DMS79 (cell line): Measurements from ENCODE around the gene DYRK1B.
"Not testable (repeated sequence)": the region's sequence is repeated elsewhere in the genome, so short reads cannot be mapped to it uniquely, and the experiment has no call there.

Experiments used
- DNase-seq: peaks from one replicate; lab custom pipeline; 2025; lab: John Stamatoyannopoulos, UW

The DYRK1B gene

DNA sequence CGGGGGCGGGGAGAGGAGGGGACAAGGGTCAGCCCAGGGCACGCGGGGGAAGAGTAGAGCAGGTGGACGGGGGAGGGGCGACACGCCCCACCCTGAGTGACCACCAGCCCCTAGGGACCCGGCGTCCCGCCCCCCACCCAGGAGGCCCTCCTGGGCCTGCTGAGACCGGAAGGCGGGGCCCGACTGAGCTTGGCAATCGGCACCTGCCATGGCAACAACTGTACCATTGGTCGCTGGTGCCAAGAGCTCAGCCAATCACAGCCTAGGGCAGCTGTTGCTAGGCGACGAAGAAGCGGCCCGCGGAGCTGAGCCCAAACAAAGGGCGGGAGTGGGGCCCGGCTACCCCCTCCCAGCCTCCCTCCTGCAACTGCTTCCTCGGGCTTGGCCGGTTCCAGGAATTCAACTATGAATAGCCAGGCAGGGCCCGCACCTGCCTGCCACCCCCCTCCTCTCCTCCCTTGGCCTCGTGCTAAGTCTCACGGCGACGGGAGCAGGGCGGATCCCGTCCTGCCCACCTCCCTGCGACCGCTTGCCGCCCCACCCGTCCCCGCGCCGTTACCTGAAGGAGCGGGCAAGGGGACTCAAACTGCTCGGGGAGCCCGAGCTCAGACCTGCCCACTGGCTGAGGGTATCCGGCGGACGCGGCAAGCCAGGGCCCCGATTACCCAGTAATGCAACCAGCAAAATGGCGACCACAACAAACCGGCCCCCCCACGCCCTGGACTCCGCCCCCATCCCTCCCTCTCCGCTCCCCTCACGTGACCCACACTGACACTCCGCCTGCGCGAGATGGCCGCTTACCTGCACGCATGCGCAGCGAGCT is at the start of gene DYRK1B:
DYRK1B (minus strand) TSS at position 699 of the 823 bp plus-strand sequence. CDS start 2,295 bp downstream, outside the sequence.
- peak; percentile 94 for DNase-seq

DNA sequence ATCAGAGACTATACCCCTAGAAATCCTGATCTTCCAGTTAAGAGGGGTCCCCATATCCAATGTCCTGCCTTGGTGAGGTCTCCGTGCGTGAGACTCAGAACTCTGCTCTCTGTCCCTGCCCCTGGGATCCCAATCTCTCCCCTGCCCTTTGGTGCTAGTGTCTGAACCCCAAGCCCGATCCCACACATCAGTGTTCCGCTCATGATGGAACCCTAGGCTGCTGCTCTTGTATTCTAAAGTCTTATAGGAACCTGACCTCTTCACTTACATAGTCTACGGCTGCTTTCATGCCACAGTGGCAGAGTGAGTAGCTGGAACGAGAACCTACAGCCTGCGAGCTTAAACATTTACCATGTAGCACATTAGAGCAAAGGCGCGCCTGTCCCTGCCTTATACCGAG is 48.7 kb upstream of the DYRK1B start:
- DNase-seq = not testable (repeated sequence)

DNA sequence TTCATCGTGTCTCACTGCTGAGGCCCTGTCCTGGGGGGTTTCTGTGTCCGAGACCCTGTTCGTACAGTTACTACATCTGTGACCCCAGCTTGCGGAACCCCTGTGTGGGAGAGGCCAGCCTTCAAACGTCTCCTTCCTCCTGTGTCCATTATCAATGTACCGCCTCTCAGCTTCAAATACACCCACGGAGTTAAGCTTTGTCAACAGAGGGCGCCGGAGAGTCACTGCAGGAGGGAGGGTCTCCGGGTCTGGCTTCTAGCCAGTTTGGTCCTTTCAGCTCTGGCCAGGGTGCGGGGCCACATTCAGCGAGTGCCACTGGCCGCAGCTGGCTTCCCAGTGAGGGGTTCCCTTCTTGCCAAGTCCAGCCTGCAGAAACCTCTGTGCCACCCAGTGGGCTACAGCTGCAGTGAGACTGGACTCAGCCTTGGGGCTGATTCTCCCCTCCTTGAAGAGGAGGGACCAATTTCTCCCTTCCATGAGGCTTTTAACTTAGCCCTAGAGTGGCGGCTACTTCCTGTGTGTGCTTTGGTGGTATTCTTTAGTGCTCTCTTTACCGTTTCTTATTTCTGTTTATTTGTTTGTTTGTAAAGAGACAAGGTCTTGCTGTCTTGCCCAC is 47.6 kb upstream of the DYRK1B start:
- not testable (repeated sequence) for DNase-seq

DNA sequence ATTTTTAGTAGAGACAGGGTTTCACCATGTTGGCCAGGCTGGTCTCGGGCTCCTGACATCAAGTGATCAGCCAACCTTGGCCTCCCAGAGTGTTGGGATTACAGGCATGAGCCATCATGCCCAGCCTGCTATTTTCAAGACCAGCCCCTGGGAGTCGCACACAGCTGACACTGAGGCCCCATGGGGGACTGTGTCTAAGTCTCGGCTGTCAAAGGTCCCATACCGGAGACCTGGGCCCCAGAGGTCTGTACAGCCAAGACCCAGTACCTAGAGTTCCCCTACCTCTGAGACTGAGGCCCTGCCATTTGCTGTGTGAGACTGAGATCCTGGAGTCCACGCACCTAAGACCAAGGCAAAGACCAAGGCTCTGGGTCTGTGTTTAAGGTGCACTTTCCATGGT is 46.3 kb upstream of the DYRK1B start:
- not testable (repeated sequence) for DNase-seq

DNA sequence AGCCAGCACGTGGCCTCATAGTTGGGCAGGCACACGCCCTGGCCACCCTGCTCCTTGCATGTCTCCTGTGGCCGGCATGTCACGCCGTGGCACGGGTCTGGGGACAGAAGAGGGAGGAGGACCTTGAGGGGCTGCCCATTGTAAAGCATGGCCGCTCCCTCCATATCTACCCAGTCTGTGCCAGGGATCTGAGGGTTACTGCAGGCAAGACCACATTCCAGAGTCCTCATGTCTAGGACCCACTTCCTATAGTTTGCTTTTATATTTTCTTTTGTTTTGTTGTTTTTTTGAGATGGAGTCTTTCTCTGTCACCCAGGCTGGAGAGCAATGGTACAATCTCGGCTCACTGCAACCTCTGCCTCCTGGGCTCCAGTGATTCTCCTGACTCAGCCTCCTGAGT is 45.8 kb upstream of the DYRK1B start:
- not testable (repeated sequence) for DNase-seq

DNA sequence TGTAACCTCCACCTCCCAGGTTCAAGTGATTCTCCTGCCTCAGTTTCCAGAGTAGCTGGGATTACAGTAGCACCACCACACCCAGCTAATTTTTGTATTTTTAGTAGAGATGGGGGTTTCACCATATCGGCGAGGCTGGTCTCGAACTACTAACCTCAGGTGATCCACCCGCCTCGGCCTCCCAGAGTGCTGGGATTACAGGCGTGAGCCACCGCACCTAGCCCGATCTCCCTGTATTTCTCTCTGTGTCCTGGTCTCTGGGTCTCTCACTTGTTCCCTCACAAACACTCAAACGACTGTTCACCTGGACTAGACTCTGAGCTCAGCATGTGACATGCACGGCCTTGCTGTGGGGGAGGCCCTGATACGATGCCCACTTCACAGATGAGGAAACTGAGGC is 44.9 kb upstream of the DYRK1B start:
- not testable (repeated sequence) for DNase-seq

DNA sequence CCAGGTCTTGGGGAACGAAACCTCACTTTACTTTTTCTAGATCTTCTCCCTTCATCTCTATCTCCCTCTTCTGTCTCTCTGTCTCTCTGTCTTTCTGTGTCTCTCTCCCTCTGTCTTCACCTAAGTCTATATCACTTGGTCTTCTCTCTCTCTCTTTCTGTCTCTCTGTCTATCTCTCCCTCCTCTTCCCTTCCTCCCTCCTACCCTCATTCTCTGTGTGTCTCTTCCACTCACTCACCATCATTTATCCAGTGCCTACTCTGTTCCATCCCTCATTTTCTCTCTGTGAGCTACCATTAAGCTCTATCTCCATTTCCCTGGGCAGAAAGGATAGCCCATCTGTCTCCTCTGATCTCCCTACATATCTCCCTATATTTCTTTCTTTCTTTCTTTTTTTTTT is 44.4 kb upstream of the DYRK1B start:
- no peak for DNase-seq

DNA sequence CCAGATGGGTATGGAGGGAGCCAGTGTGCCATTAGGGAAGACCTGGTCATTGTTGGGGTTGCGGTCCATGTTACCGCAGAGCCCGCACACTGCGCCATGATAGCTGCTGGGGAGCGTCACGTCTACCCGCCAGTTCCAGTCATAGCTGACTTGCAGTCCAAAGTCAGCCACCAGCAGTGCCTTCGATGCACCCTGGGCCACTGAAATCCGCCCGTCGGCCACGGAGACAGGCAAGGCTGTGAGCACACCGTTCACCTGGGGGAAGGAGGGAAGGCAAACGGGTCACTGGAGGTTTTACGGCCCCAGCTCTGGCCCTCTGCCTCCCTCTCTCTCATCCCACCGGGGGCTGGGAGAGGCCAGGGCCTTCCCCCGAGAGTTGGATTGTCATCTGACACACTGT is 44.0 kb upstream of the DYRK1B start:
- DNase-seq = not testable (repeated sequence)

DNA sequence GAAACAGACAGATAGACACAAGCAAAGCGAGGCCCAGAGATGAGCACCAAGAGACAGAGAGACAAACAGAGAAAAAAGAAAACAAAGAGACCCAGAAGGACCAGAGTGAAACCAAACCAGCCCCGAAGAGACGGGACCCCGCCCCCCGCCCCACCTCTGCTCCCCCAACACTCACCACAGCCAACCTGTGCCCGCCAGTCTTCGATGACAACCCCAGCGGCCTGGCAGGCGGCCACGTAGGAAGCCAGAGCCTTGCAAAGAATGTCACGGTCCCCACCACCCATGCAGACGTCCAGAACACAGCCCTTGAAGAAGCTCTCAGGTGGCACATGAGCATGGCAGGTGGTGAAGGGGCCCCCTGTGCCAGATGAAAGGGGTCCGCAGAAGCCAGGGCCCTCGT is 43.5 kb upstream of the DYRK1B start:
- DNase-seq = peak; percentile 21

DNA sequence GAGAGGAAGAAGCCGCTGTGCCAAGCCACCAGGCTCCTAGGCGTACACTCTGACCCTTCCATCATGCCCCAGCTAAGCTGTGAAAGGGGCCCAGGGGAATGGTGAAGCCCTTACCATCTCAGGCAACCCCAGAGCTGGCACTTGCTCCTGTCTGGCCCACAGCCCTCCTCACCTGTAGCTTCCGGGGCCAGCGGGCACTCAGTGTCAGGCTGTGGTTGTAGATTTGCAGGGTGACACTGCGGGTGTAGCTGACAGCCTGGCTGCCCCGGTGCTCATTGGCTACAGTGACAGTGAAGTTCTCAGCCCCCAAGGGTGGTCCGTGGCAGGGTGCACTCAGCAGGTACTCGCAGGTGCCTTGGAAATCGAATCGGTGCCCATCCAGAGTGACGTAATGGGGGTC is 42.5 kb upstream of the DYRK1B start:
- DNase-seq = not testable (repeated sequence)

DNA sequence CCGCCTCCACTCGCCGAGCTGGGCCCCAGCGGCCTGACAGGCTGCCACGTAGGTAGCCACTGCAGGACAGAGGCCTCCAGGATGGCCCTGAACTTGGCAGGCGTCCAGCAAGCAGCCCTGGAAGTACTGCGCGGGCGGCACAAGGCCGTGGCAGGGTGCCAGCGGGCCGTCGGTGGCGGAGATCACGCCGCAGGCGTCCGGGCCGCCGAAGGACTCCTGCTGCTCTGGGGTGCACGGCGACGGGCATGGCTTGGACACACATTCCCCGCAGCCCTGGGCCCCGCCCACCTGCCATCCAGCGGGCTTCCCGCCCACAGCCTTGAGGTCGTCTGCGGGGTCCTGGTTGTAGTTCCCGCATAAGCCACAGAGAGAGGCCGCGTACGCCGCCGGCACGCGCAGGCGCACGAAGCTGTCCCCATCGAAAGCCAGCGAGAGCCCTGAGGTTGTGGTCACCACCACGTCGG is 41.5 kb upstream of the DYRK1B start:
- not testable (repeated sequence) for DNase-seq

DNA sequence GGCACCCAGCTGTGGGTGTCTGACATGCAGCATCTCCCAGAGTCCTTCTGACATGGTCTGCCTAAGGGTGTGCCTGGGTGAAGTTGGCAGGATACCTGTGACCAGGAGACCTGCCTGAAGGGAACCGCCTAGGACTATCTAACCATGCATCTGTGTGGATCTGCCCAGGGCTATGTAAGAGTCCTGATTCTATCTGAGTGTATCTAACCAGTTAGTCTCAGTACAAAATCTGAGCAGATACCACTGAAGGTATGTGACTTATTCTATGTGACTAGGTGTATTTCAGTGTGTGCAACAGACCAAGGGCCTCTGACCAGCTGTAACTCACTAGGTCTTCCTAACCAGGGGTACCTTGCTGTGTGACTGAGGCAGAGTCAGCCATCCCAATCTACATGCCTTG is 40.4 kb upstream of the DYRK1B start:
- no peak for DNase-seq

DNA sequence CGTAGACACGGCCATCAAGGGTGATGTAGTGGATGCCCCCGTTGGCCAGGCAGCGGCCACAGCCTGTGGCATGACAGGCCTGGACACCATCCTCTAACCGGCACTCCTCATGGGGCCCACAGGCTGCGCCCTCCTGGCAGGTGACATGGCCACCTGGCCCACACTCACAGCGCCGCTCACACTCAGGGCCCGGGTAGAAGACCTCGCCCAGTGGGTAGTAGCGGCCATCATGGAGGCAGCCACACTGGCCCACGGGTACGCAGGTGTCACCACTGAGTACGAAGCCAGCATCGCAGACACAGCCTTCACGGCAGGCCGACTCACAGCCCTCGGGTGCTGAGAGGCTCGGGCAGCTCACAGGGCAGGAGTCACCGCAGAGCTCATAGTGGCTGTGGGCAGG is 39.4 kb upstream of the DYRK1B start:
- no peak for DNase-seq

DNA sequence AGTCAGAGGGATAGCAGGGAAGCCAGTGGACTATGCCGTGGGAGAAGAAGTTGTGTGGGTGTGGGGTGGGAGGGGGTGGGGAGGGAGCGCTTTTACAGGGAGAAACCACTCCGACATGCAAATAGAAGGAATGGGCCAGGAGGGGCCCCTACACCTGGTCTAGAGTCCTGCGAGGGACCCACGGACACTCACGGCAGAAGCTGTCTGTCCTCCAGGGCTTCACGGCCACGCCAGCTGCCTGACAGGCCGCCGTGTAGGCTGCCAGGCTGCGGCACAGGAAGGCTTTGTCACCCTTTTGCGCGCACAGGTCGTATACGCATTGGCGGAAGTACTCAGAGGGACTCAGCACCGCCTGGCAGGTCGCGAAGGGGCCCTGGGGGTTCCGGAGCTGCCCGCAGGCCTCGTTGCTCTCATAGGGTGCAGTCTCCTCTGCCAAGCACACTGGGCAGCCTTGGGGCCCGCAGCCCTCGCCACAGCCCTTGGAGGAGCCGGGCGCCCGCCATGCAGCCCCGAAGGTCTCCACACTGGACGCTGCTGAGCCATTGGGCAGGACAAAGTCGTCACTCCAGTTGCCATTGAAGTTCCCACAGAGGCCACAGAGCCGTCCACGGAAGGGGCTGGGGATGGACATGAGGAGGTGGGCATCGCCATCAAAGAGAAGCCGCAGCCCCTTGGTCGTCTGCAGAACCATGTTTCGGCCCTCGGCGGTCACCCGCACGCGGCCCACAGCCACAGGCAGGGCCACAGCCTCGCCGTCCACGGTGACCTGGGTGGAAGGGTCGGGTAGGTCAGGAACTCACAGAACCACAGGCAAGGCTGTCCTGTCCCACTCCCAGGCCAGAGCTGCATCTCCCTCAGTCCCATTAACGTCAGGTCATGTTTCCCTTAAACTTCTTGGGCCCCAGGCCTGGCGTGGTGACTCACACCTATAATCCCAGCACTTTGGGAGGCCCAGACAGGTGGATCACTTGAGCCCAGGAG is 38.2 kb upstream of the DYRK1B start:
- no peak for DNase-seq

DNA sequence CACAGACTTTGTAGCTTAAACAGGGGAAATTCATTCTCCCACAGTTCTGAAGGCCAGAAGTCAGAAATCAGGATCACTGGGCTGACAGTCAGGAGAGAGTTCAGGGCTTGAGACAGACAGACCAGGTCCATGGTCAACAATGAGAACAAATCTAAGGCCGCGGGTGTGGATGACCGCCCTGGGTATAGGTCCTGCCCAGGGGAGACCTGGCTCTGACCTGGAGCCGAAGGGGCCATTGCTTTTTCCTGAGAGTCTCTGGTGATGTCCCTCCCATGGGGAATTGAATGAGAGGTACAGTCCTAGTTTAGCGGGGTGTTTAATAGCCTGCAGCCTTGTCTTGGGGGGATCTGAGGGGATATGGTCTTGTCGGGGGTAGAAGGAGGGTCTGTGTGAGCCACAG is 37.4 kb upstream of the DYRK1B start:
- no peak for DNase-seq

DNA sequence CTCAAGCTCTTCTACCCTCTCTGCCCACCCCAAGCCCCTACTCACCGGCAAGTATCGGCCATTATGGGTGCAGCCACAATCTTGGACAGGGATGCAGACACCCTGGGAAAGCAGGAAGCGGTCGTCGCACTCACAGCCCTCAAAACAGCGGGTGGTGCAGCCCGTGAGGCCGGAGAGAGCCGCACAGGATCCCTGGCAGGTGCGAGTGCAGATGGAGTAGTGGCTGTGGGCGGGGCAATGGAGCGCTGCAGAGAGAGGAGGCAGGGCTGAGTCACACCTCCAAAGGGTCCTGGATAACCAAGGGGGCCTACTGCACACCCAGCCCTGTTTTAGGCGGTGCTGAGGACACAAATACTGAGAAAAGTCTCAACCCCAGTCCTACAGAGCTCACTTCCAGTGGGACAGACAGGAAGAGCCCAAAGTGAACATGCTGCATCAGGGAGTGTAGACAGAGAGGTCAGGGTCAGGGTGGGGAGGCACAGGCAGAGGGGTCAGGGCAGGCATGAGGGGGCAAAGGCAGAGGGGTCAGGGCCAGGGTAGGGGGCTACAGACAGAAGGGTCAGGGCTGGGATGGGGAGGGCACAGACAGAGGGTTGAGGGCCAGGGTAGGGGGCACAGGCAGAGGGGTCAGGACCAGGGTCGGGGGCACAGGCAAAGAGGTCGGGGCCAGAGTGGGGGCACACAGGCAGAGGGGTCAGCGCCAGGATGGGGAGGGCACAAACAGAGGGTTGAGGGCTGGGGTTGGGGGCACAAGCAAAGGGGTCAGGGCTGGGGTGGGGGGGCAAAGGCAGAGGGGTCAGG is 36.4 kb upstream of the DYRK1B start:
- no peak for DNase-seq

DNA sequence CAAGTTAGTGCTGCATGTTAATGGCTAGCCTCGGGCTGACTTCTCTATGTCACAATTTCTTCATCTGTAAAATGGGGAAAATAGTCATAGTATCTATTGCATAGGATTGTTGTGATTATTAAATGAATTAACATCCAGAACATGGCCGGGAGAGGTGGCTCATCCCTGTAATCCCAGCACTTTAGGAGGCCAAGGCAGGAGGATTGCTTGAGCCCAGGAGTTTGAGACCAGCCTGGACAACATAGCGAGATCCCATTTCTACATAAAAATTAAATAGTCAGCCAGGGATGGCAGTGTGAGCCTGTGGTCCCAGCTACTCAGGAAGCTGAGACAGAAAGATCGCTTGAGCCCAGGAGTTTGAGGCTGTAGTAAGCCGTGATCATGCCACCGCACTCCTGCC is 34.0 kb upstream of the DYRK1B start:
- DNase-seq = no peak

DNA sequence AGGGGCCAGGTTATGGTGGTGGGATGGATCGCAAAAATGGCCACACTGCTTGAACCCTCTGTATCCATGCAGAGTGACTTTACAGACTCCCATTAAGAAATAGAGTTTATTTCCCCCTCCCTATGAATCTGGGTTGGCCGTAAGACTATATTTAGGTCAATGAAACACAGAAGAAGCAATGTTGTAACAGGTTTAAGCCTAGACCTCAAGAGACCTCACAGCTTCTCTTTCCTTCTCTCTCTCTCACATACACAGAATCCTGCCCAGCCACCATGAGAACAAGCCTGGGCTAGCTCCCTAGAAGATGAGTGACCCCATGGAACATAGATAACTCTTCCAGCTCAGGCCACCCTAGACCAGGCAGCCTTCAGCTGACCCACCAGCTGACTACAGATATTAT is 33.2 kb upstream of the DYRK1B start:
- no peak for DNase-seq

DNA sequence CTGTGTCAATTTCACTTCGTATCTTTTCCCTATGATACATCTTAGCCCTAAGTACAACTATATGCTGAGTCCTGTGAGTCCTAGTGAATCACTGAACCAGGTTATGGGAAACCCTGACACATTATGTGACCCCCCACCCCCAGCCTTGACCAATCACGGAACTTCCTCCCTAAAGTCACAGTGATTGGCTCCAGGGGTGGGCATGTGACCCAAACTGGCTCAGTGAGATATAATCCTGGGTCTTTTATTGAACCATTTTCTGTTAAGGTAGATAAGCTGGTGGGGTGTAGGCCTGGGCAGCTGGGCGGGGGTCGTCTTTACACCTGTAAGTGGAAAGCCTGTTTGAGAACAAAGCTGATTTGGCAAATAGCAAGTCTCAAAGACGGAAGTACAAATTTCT is 32.0 kb upstream of the DYRK1B start:
- no peak for DNase-seq

DNA sequence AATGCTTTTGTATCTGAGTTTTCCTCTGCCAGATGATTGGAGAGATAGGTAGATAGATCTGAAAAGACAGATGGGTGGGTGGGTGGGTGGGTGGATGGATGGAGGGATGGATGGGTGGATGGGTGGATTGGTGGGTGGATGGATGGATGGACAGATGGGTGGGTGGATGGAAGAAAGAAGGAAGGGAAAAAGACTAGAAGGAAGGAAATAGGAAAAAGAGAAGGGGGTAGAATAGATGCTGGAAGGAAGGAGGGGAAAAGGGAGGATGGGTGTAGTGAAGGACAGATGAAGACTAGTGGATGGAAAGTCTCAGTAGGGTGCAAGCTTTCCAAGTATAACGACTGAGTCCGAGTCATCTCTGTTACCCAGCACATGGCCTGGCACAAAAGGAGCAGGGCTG is 31.2 kb upstream of the DYRK1B start:
- DNase-seq = no peak

DNA sequence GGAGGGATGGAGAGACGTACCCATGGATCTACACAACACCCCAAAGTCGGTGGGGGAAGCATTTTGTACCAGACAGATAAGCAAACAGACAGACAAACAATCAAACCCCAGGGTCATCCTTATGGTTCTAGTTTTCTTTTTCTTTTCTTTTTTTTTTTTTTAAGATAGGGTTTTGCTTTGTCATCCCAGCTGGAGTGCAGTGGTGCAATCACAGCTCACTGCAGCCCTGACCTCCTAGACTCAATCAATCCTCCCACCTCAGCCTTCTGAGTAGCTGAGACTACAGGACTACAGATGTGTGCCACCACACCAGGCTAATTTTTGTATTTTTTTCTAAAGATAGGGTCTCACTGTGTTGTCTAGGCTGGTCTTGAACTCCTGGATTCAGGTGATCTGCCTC is 30.2 kb upstream of the DYRK1B start:
- DNase-seq = no peak
